Transverse colon (tissue), 4 donors: ENCODE results near the gene NFYB.

Experiments used
- EP300 ChIP-seq: sonication (generic); formaldehyde crosslinking; IDR thresholded peaks from one replicate; pipeline ENCODE4 v1.6.1; 2017; ENCODE audit warnings: antibody characterized with exemption, low read depth
- POLR2AphosphoS5 ChIP-seq, 3 donors: sonication (generic); formaldehyde crosslinking; IDR thresholded peaks; one replicate each; pipeline ENCODE4 v1.6.1; 2016; ENCODE audit warnings: antibody characterized with exemption in 3 of 3
- TF ChIP-seq, protein P1 (sequence below), 5 experiments: fragments of 200-600 bp in 3 of 5; fragments of 450-650 bp in 2 of 5; sonication (generic) in 3 of 5; IDR thresholded peaks; 1 replicate in 2 of 5; 2 replicates in 3 of 5; pipeline ENCODE4 v1.5.1; 2016 to 2017; ENCODE audit warnings: antibody characterized with exemption in 5 of 5, inconsistent platforms in 3 of 5, mild to moderate bottlenecking in 2 of 5, moderate library complexity in 1 of 5

DNA sequence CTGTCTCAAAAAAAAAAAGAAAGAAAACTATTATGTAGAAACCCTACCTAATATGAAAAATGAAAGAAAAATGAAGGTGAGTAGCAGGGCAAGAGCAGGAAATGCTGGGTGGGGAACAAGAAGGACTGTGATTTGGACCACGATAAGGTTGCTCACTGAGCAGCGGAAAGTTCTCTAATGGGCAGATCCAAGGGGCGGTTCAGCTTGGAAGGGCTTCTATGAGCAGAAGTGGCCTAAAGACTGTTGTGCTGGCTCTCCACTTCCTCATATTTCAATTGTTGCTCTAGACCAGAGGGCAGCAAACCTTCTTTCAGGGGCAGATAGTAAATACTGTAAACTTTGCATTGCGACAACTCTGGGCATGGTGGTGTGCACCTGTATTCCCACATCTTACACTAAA is 16.3 kb upstream of the NFYB start:
- TF ChIP-seq, protein P1, sequence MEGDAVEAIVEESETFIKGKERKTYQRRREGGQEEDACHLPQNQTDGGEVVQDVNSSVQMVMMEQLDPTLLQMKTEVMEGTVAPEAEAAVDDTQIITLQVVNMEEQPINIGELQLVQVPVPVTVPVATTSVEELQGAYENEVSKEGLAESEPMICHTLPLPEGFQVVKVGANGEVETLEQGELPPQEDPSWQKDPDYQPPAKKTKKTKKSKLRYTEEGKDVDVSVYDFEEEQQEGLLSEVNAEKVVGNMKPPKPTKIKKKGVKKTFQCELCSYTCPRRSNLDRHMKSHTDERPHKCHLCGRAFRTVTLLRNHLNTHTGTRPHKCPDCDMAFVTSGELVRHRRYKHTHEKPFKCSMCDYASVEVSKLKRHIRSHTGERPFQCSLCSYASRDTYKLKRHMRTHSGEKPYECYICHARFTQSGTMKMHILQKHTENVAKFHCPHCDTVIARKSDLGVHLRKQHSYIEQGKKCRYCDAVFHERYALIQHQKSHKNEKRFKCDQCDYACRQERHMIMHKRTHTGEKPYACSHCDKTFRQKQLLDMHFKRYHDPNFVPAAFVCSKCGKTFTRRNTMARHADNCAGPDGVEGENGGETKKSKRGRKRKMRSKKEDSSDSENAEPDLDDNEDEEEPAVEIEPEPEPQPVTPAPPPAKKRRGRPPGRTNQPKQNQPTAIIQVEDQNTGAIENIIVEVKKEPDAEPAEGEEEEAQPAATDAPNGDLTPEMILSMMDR (IDR thresholded peaks at IDR 0.05): no peak
- no peak for TF ChIP-seq EP300
- TF ChIP-seq POLR2AphosphoS5 (IDR thresholded peaks at IDR 0.05): no peak
